Fibroblast of pulmonary artery (primary cell): ENCODE data around the gene ZBTB20.

Experiments used
- DNase-seq: peaks from one replicate; pipeline ENCODE4 v3.0.0-alpha.2; 2010; ENCODE audit warnings: low read depth
- H3K4me3 ChIP-seq: replicated peaks from 2 replicates; pipeline ENCODE4 v1.5.1; 2011; ENCODE audit warnings: low read depth, mild to moderate bottlenecking, control low read depth, low read length, moderate library complexity
- CTCF ChIP-seq: IDR thresholded peaks from 2 replicates; pipeline ENCODE4 v1.5.1; 2011; ENCODE audit warnings: mild to moderate bottlenecking, control low read depth, low read length, inconsistent platforms; ENCODE audit errors: missing control alignments

The ZBTB20 gene

GRCh38 chr3:114596147-114596546, 550.9 kb downstream of the ZBTB20 start:
- no peak for DNase-seq
- H3K4me3 ChIP-seq, result no peak overlapping the region
- no peak for TF ChIP-seq CTCF

GRCh38 chr3:114595522-114596028, 551.5 kb downstream of the ZBTB20 start:
- no peak for TF ChIP-seq CTCF
- no peak overlapping the region for H3K4me3 ChIP-seq
- DNase-seq, result no peak

GRCh38 chr3:114590309-114591047, 556.6 kb downstream of the ZBTB20 start:
- no peak for DNase-seq
- no peak overlapping the region for H3K4me3 ChIP-seq
- no peak for TF ChIP-seq CTCF

- DNase-seq, result no peak
- TF ChIP-seq CTCF, result no peak
- no peak overlapping the region for H3K4me3 ChIP-seq
Observed at GRCh38 chr3:114587986-114588385, 559.1 kb downstream of the ZBTB20 start.

- no peak overlapping the region for H3K4me3 ChIP-seq
- DNase-seq, result no peak
- no peak for TF ChIP-seq CTCF
Observed at GRCh38 chr3:114586119-114586518, 561.0 kb downstream of the ZBTB20 start.

GRCh38 chr3:114585687-114586086, 561.4 kb downstream of the ZBTB20 start:
- H3K4me3 ChIP-seq, result no peak overlapping the region
- no peak for TF ChIP-seq CTCF
- DNase-seq, result no peak

GRCh38 chr3:114584734-114585371, 562.2 kb downstream of the ZBTB20 start:
- peak; percentile 4 for TF ChIP-seq CTCF
- peak; percentile 17 for DNase-seq

More at GRCh38 chr3:114584734-114585371, 562.2 kb downstream of the ZBTB20 start:
- H3K4me3 ChIP-seq, result peak overlapping the region; percentile 16
